Measurements from ENCODE around the gene TTC22.

Gene TTC22

DNA sequence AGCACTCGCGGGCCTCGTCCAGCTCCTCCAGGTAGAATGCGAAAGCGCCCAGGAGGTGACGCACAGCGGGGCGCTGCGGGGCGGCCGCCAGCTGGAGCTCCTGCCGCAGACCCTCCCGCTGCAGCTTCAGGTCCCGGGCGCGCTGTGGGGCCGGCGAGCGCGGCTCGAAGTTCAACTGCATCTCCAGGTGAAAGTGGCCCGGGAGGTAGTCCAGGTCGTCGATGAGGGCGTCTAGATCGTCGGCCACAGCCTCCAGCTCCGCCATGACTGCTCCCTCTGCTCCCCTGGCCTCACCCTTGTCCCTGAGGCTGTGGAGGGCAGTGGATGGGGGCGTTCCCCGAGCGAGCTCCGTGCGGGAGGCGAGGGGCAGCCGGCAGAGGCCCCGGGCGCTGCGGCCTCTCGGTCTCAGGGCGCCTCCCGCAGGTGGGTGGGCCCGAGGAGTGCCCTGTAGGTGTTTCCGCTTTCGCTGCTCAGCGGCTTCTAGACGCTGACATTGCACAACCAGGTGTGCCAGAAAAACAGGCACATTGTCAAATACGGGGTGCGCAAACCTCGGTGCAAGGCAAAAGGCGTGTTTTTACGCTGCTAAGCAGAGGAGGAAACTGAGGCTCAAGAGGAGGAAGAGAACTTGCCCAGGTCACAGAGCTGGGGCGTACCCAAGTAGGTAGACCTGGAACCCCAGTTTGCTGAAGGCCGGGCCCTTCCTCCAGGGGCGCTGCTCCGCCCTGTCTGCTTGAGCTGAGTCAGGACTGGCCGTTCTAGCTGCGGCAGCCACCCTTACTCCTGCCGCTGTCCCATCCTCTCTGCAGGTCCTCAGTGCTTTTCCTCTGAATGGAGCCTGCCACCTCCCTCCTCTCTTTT, at the start of gene TTC22:
TSS of gene TTC22 (minus strand) at position 425 of the 861 bp plus-strand sequence. CDS start at position 265, 160 bp downstream.
- no peak for DNase-seq

DNA sequence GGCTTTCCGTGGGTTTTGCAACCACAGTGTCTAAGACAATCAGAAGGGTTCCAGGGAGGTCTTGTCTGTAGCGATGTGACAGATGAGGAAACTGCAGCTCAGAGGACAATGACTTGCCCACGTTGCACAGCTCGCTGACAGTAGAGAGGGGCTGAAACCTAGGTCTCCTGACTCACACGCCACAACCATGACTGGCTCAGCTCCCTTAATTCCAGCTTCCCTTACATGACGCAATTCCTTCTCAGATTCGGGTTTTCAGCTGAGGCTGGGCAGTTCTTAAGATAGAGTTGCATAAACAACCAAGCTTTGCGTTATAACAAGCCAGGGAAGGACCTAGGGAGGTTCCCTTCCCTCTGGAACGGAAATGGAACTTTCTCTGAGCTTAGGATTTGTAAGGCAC, 49.6 kb upstream of the TTC22 start:
- DNase-seq, result no peak

DNA sequence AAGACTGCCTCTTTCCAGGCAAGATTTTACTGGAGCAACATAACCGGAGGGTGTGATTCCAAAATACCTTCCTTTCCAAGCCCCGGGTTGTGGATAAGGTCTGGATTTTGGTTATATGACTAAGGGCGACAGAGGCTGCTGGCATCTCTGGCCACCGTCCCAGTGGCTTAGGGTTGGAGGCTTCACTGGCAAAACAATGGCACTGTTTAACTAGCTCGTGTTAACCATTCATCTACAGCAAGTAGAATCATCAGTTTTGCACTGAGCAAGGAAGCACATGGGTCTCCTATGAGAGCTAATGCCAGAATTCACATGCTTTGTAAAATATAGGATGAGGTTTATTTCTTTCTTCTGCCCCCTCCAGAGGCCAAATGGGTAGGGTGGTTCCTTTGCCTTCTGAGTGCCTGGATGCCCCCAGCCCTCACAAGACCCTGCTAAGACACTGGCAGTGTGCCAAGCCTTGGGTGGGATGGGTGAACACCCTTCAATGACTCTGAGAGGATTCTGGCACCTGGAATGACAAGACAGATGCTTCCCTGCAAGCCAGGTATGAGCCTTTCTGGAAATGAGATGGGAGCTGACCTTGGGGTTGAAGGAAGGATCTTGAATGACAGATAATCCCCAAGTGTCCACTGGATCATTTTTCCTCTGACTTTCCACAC, 49.1 kb upstream of the TTC22 start:
- DNase-seq, result no peak

DNA sequence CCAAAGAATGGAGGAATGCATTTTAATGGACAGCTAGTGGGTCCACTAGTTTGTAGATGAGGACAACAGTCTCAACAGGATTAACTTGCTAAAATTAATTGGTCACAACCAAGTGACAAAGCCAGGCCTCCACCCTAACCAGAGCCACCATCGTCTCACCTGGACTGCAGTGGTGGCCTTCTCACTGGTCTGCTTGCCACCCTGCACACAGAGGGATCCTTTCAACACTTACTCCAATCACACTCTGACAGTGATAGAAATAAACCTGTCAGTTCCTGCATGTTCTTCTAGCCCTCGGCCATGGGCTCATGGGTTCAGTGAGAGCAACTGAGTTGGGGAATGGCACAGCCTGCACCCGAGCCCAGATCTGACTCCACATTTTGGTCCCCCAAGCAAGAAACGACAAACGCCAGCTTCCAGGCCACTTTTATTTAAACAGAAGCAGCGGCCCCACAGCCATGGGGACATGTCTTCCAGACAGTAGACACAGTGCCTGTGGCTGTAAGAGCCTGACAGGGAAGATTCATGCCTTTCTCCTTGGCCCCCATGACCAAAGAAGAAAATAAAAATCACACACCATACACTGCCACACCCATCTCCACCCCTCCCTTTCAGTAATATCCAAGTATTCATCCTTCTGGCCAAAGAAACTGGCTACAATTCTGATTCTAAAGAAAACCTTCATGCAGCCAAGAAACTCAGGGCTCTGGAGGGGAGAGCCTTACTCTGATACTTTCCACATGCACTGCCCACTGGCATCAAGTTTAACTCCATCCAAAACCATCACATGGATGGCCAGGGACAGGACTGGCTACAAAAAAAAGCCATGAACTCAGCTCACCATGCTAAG, 48.3 kb upstream of the TTC22 start:
- no peak for DNase-seq

DNA sequence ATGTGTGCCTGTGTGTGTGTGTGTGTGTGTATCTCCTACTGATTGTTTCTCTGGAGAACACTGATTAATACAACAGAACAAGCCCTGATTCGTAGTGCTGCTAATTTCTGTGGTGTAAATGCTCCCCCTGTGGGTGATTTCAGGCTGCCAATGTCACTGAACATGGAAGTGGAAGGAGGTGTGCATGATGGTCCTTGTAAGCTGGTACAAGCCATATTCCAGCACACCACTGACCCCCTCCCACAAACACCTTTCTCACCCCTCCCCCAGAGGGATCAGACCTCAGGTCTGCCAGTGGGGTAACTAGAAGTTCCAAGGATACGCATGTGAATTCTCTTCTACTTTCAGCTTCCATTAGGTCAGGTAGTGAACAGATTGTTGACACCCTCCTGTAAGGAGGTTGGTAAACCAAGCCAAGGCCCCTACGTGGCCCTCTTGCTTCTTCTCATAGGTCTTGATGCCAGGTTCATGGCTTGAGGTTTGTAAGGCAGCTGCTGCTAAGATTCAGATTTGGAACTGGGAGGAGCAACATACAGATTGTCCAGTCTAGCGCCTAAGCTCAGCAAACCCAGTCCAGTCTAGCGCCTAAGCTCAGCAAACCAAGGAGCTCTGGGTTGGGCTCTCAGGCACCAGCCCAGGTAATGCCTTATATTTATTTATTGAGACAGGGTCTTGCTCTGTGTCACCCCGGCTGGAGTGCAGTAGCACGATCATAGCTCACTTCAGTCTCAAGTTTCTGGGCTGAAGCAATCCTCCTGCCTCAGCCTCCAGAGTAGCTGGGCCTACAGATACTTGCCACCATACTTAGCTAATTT, 47.2 kb upstream of the TTC22 start:
- DNase-seq, result no peak

DNA sequence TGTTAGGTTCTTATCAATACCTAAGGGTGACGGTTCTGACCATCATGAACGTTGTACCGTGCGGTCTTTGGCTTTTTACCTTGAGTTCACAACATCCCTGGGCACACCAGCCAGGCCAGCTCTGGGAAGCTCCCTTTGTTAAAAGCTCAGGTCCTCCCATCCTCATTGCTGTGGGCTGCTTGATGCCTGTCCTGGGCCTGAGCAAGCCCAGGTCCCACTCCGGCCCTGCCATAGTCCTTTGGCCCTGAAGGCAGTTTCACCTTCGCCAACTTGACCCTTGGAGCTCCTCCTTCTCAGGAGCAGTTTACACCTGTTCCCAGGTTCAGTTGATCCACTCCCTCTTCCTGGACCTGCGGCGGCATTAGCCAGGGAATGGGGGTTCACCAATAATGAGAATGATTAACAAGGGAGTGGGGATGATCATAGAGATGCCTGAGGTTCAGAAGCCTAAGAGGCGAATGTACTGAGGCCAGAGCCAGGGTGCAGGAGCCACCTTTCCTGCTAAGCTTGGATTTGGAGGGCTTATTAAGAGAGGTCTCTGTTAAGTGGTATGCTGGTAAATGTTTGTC, 45.7 kb upstream of the TTC22 start:
- no peak for DNase-seq

DNA sequence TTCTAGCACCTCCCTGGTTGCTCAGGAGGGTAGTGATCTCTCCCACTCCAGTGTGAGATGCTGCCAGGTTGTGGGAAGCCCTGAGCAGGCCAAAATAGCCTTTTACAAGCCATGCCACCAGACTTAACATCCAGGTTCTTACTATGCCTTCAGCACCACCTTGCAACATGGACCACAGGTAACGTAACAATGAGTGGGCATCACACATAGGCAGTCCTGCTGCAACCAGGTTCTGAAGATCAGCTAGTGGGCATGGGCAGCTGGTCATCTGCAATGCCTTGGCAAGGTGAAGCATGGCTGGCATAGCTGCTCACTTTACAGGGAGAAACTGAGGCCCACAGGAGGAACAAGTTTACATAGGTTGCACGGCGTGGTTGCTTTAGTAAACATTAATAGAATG, 45.2 kb upstream of the TTC22 start:
- DNase-seq, result no peak

DNA sequence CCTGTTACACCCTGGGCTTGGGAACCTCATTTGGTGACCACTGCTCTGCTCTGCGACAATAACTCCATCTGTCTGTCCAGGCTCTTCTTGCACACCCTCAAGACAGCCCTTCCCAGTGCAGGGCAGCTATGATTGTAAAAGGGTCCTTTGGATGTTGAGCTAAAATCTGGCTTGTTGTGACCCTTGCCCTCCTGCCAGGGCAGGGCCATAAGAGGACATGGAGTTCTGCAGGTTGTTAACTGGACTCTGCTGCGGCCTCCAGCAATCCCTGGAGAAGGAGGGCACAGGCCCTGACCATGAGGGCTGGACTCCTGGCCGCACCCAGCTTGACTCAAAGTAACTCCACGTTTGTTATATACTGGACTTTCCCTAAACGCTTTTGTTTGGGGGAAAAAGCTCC, 44.6 kb upstream of the TTC22 start:
- no peak for DNase-seq

DNA sequence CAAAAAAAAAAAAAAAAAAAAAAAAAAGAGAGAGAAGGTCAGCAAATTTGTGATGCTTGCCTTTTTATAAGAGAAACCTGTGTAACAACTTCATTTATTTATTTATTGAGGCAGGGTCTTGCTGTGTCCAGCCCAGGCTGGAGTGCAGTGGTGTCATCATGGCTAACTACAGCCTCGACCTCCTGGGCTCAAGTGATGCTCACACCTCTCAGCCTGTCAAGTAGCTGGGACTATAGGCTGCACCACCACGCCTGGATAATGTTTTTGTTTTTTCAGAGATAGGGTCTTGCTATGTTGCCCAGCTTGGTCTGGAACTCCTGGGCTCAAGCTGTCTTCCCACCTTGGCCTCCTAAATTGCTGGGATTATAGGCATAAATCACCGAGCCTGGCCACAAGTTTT, 43.4 kb upstream of the TTC22 start:
- no peak for DNase-seq

DNA sequence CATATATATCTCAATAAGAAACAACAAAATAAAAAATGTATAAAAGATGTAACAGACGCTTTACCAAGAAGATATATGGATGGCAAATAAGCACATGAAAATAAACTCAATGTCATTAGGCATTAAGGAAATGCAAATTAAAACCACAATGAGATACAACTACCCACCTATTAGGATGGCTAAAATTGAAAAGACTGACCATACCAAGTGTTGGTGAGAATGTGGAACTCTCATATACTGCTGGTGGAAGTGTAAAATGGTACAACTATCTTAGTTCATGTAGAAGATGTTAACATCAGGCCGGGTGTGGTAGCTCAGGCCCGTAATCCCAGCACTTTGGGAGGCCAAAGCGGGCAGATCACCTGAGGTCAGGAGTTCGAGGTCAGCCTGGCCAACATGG, 42.3 kb upstream of the TTC22 start:
- DNase-seq, result no peak

DNA sequence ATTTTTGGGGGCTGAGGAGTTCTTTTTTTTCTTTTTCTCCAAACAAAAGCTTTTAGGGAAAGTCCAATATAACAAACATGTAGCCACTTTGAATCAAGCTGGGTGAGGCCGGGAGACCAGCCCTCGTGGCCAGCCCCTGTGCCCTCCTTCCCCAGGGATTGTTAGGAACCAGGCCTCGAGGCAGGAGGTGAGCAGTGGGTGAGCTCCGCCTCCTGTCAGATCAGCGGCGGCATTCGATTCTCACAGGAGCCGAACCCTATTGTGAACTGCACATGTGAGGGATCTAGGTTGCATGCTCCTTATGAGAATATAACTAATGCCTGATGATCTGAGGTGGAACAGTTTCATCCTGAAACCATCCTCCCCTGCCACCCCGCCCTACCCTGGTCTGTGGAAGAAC, 41.8 kb upstream of the TTC22 start:
- no peak for DNase-seq

DNA sequence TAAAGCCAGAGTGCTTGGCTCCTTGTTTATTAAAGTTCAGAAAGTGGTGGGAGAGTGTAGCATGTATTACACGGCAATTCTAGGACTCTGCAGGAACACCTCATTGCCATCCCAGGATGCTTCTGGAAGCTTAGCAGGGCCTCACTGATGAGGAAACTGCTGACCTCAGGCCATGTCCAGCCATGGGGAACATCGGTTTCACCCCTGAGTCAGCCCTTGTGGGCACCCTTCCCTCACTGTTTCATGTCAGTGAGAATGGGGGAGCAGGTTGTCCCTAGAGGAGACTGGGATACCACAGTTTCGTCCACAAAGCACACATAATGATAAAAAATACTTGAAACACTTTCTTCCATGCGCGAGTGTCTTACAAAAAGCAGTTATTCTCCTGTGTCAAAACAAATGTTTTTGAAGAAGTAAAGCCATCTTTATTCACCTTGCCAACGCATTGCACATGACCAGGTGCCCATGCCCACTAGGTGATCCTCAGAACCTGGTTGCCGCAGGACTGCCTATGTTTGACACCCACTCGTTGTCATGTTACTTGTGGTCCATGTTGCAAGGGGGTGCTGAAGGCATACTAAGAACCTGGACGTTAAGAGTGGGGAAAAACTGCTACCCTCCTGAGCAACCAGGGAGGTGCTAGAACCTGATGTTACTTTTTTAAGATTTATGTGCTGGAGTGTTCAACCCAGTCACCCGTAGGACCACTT, 41.2 kb upstream of the TTC22 start:
- DNase-seq, result no peak

DNA sequence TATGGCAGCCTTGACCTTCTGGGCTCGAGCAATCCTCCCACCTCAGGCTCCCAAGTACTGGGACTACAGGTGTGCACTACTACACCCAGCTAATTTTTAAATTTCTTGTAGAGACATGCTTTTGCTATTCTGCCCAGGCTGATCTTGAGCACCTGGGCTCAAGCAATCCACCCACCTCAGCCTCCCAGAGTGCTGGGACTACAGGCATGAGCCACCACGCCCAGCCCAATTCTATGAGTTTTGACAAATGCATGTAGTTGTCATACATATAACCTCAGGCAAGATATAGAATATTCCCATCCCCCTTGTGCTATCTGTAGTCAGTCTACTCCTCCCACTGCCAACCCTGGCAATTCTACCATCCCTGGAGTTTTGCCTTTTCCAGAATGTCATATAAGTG, 38.7 kb upstream of the TTC22 start:
- DNase-seq, result no peak

DNA sequence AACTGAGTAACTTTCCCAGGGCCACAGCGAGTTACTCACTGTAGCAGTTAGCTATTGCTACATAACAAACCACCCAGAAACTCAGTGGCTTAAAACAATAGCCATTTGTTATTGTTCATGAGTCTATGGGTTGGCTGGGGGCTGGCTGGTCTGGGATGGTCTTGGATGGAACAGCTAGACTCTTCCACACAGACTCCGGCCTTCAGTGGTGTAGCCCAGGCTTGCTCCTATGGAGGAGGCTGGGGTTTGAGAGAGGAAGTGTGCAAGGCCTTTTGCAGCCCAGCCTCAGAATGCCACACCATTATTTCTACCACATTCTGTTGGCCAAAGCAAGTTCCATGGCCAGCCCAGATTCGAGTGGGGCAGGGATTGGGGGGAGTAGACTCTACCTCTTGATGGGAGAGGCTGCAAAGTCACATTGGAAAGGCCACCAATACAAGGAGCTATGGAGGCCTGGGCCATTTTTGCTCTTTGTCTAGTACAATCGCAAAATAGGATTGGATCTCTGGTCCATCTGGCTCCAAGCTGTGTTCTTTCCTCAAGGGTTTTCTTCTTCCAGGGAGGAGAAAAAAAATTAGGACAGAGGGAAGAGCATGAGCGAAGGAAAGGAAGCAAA, 37.5 kb upstream of the TTC22 start:
- DNase-seq, result no peak

DNA sequence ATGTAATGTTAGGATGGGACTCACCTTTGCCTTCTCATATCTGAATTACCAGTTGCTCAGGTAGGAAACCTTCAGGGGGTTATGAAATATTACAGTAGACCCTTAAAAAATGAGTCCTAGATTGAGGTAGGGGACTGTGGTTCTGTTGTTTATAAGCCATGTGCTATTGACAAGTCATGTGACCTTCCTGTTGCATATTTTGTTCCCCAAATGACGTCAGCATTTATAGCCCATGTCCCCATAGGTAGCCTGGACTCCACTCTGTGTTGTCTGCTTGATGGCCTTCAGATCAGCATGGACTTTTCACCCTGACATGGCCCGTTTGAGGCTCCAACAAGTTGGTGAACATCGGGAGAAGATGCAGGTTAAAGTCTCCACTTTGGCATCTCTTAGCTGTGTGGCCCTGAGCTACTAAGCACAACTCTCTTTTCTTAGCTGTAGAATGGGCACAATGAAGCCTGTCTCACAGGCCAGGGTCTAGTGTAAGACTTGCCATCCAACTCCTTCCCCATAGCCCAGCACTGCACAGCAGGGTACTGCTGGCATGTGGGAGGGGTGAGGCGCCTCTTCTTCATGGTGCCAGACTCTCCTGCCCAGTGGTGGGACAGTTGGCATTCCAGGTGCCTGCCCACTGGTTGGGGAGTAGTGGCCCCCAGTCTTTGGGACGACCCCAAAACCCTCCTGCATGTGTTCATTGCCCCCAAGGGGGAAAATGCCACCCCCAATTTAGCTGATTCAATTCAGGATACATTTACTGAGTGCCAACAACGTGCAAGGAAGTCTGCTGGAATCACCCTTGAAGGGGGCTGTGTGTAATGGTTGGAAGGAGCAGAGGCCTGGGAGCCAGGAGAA, 36.1 kb upstream of the TTC22 start:
- DNase-seq, result no peak

DNA sequence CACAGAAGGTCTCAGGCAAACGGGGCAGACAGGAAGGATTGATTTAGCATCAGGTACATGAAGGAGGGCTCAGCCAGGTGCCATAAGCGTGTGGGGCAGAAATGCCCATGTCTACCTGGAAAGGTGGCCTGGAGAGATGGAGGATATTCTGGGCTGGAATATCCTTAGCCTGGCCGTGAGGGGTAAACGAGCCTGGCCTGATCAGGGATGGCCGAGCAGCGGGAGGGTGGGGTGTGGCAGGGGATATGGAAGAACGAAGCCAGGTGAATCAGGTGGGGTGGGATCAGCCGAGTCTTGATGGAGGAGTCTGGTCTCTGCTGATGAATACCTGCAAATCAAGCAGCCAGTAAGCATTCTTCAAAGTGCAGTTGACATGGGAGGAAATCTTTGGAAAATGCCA, 35.5 kb upstream of the TTC22 start:
- no peak for DNase-seq

DNA sequence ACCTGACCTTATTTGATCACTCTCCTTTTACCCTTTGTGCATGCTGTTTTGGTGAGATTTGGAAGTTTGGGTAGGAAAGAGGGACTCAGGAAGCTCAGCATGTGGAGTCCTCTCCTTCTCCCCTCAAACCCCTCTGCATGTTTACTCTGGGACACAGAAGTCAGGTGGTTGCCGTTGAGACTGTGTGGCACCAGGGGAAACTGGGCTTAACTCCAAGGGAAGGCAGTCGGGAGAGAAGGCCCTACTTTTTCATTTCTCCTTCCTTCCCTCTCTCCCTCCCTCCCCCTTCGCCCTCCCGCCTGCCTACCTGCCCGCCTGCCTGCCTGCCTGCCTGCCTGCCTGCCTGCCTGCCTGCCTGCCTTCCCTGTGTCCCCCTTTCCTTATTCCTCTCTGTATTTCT, 34.8 kb upstream of the TTC22 start:
- no peak for DNase-seq

DNA sequence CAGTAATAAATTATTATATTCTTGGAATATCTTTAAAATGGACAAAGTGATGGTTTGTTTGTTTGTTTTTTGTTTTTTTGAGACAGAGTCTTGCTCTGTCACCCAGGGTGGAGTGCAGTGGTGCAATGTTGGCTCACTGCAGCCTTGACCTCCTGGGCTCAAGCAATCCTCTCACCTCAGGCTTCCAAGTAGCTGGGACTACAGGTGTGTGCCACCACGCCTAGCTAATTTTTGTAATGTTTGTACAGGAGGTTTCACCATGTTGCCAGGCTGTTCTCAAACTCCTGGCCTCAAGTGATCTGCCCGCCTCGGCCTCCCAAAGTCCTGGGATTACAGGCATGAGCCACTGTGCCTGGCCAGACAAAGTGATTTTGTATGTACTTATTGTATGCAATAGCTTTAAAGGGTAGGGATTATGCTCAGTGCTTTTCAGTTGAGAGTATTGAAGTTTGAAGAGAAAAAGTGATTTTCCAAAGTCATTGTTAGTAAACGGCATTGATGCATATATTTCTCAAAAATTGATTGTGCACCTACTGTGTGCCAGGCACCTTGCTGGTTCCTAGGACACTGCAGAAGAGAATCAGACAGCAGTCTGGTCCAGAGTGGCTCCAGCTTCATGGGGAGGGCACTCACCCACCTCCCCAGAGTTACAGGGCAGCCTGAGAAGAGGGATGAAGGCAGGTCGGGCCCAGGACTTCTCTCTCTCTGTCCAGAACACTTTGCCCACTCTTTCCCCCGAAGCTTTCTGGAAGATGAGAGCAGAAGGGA, 34.2 kb upstream of the TTC22 start:
- no peak for DNase-seq

DNA sequence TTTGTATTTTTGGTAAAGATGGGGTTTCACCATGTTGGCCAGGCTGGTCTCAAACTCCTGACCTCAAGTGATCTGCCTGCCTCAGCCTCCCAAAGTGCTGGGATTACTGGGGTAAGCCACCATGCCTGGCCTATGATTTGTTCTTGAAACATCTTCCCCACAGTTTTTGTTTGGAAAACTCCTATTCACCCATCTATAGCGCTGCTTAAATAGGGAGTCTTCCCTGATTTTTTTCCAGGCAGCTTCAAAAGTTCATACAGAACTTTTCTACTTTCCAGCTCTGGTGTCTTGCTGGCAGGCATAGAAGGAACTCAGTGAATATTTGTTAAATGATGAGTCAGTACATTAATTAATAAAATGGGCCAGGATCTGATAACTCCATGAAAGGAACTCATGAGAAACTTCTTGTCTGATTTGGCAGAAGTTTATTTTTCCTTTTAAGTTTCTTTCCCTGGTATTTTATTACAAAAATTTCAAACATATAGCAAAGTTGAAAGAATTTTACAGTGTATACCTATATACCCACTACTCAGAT, 33.0 kb upstream of the TTC22 start:
- no peak for DNase-seq

Data from GDM1 (cell line).